ENCODE measurements around the gene RAD51B.
"Not testable (repeated sequence)": the region's sequence is repeated elsewhere in the genome, so short reads cannot be mapped to it uniquely, and the experiment has no call there.

Gene RAD51B

GRCh38 chr14:67951529-67952135 is 132.1 kb downstream of the RAD51B start:
- no peak for DNase-seq

GRCh38 chr14:67952381-67952780 is 132.8 kb downstream of the RAD51B start:
- no peak for DNase-seq

- DNase-seq = no peak
Observed at GRCh38 chr14:67952786-67953185, 133.2 kb downstream of the RAD51B start.

- DNase-seq = no peak
Observed at GRCh38 chr14:67955261-67955660, 135.7 kb downstream of the RAD51B start.

- DNase-seq = no peak
Observed at GRCh38 chr14:67957946-67958345, 138.4 kb downstream of the RAD51B start.

- DNase-seq = no peak
Observed at GRCh38 chr14:67961676-67962075, 142.1 kb downstream of the RAD51B start.

GRCh38 chr14:67962215-67962644 is 142.7 kb downstream of the RAD51B start:
- DNase-seq = peak; percentile 2

GRCh38 chr14:67963545-67963944 is 144.0 kb downstream of the RAD51B start:
- DNase-seq = no peak

GRCh38 chr14:67963960-67964812 is 144.6 kb downstream of the RAD51B start:
- DNase-seq = no peak

- no peak for DNase-seq
Observed at GRCh38 chr14:67965696-67966095, 146.1 kb downstream of the RAD51B start.

- no peak for DNase-seq
Observed at GRCh38 chr14:67967206-67967605, 147.6 kb downstream of the RAD51B start.

- not testable (repeated sequence) for DNase-seq
Observed at GRCh38 chr14:67967970-67968369, 148.4 kb downstream of the RAD51B start.

- DNase-seq = no peak
Observed at GRCh38 chr14:67970923-67971322, 151.3 kb downstream of the RAD51B start.

GRCh38 chr14:67971627-67972625 is 152.3 kb downstream of the RAD51B start:
- no peak for DNase-seq

- DNase-seq = no peak
Observed at GRCh38 chr14:67973436-67973835, 153.9 kb downstream of the RAD51B start.

- DNase-seq = no peak
Observed at GRCh38 chr14:67975470-67975869, 155.9 kb downstream of the RAD51B start.

GRCh38 chr14:67977434-67978034 is 158.0 kb downstream of the RAD51B start:
- no peak for DNase-seq

GRCh38 chr14:67978749-67979148 is 159.2 kb downstream of the RAD51B start:
- DNase-seq = no peak

- DNase-seq = no peak
Observed at GRCh38 chr14:67982711-67983608, 163.4 kb downstream of the RAD51B start.

- DNase-seq = no peak
Observed at GRCh38 chr14:67984274-67984673, 164.7 kb downstream of the RAD51B start.

GRCh38 chr14:67986131-67986841 is 166.7 kb downstream of the RAD51B start:
- DNase-seq = no peak
